ENCODE measurements around the gene SPOCK1.

DNA sequence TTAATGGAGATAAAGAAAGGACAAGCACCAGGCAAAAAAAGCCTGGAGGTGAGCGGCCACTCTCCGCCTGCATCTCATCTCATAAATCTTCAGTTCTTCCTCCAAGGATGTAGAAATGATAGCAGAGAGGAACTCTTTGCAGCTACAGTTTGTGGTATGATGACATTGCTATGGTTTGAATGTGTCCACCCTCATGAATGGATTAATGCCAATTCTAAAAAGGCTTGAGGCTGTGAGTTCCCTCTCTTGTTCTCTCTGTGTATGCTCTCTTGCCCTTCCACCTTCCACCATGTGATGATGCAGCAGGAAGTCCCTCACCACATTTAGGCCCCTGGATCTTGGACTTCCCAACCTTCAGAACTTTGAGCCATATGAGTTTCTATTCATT, 126.4 kb downstream of the SPOCK1 start:
- TF ChIP-seq, protein P1, sequence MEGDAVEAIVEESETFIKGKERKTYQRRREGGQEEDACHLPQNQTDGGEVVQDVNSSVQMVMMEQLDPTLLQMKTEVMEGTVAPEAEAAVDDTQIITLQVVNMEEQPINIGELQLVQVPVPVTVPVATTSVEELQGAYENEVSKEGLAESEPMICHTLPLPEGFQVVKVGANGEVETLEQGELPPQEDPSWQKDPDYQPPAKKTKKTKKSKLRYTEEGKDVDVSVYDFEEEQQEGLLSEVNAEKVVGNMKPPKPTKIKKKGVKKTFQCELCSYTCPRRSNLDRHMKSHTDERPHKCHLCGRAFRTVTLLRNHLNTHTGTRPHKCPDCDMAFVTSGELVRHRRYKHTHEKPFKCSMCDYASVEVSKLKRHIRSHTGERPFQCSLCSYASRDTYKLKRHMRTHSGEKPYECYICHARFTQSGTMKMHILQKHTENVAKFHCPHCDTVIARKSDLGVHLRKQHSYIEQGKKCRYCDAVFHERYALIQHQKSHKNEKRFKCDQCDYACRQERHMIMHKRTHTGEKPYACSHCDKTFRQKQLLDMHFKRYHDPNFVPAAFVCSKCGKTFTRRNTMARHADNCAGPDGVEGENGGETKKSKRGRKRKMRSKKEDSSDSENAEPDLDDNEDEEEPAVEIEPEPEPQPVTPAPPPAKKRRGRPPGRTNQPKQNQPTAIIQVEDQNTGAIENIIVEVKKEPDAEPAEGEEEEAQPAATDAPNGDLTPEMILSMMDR (IDR thresholded peaks at IDR 0.05): no peak
- no peak for TF ChIP-seq POLR2AphosphoS5 (IDR thresholded peaks at IDR 0.05)
